ENCODE measurements around the gene GPX7. TPM values are rescaled to one million over a fixed set of nuclear protein-coding genes. Genes with fewer than 3 reads are reported as not detected.

GPX7 gene
- total RNA-seq, 5 donors from 2014 or later (not counting 1 experiment from before 2014, with no cell fraction given) = 13.4 to 28.1 (median 22.9) TPM

DNA sequence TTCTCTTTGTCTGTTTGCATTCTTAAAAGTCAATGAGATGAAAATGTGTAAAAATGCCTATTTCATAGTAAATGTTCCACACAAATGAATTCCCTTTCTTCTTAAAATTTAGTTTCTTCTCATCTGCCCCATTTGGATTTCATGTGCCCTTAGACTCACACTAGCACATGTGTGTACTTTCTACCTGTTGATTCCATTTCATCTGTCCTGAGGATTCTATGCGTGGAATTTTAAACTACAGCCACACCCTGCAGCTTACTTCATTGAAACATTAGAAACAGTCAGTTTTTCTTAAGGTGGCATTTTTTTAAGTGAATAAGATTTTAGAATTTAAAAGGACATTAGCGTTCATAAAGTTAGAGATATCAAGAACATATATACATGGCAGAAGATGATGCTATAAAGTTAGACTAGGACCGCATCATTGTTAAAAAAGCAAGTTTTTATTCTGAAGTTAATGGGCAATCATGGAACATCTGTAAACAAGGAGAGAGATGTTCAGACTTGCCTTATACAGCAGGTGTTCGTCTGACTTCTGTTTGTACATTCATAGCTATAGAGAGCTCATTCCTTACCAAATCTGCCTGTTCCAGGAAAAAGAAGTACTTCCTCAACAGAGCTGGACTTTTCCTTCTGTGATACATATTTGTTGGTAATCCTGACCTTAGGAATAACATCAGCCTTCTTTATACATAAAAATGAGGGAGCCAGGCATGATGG is 45.4 kb upstream of the GPX7 start:
- DNase-seq (no peak), ATAC-seq (replicated peaks in 1 of 4) (no peak)
- no CpG with 5 or more reads among the region's 4 CpGs for WGBS (ENCODE audit: insufficient coverage)
- Histone ChIP-seq H3K36me3 (ENCODE audit: control insufficient read depth in 2 of 2, extremely low read depth in 1 of 2, insufficient read depth in 1 of 2, low read length in 1 of 2) (no peaks in the 10 kb centered on the region), H3K4me1 (ENCODE audit: control insufficient read depth in 1 of 2, extremely low read depth in 1 of 2, insufficient read depth in 2 of 2, low read length in 2 of 2) (peaks cover 8 to 11% of the 10 kb centered on the region in 2 experiments), H3K9me3 (no peaks in the 10 kb centered on the region), H3K4me3 (ENCODE audit: control insufficient read depth in 1 of 2, extremely low read depth in 1 of 2, low read length in 1 of 2) (no peak overlapping the region), H3K27ac (ENCODE audit: low read length) (no peak overlapping the region), H3K27me3 (replicated peaks in 1 of 2; ENCODE audit: control insufficient read depth in 2 of 2, extremely low read depth in 1 of 2, insufficient read depth in 2 of 2, low read length in 1 of 2) (no peaks in the 10 kb centered on the region)
- Mint-ChIP-seq H3K9me3 (no peaks in the 10 kb centered on the region), H3K27ac (peak overlapping the region in 1 of 2 donors; percentile 27), H3K4me1 (peaks cover 14 to 23% (median 17%) of the 10 kb centered on the region in 3 donors), H3K4me3 (no peak overlapping the region), H3K27me3 (no peaks in the 10 kb centered on the region), H3K36me3 (no peaks in the 10 kb centered on the region)
- CTCF ChIA-PET = no interaction called here
- POLR2A ChIA-PET = interaction anchor here in 1 of 2 donors (0.5 to 0.7 kb wide), 2 partner anchors 41 to 84 kb away, joined by 3 read pairs; no protein-coding TSS in a partner anchor

- Mint-ChIP-seq H3K9me3 (no peaks in the 10 kb centered on the region), H3K27me3 (no peaks in the 10 kb centered on the region), H3K36me3 (no peaks in the 10 kb centered on the region), H3K27ac (no peak overlapping the region), H3K4me3 (no peak overlapping the region), H3K4me1 (peaks cover 12 to 22% (median 15%) of the 10 kb centered on the region in 3 donors)
- peaks cover 3 to 10% of the 10 kb centered on the region in 2 experiments for H3K4me1 ChIP-seq (ENCODE audit: control insufficient read depth in 1 of 2, extremely low read depth in 1 of 2, insufficient read depth in 2 of 2, low read length in 2 of 2)
- H3K4me3 ChIP-seq (ENCODE audit: control insufficient read depth in 1 of 2, extremely low read depth in 1 of 2, low read length in 1 of 2) = no peak overlapping the region
- no peaks in the 10 kb centered on the region for H3K27me3 ChIP-seq (replicated peaks in 1 of 2; ENCODE audit: control insufficient read depth in 2 of 2, extremely low read depth in 1 of 2, insufficient read depth in 2 of 2, low read length in 1 of 2)
- H3K9me3 ChIP-seq = no peaks in the 10 kb centered on the region
- POLR2A ChIA-PET = no interaction called here
- ATAC-seq (replicated peaks in 1 of 4) (no peak), DNase-seq (no peak)
- H3K36me3 ChIP-seq (ENCODE audit: control insufficient read depth in 2 of 2, extremely low read depth in 1 of 2, insufficient read depth in 1 of 2, low read length in 1 of 2) = no peaks in the 10 kb centered on the region
- no peak overlapping the region for H3K27ac ChIP-seq (ENCODE audit: low read length)
- CTCF ChIA-PET = no interaction called here
- 100% methylated on average over 1 of the region's 2 CpGs for WGBS (ENCODE audit: insufficient coverage)
Measured at GRCh38 chr1:52558941-52559340, 43.2 kb upstream of the GPX7 start.

DNA sequence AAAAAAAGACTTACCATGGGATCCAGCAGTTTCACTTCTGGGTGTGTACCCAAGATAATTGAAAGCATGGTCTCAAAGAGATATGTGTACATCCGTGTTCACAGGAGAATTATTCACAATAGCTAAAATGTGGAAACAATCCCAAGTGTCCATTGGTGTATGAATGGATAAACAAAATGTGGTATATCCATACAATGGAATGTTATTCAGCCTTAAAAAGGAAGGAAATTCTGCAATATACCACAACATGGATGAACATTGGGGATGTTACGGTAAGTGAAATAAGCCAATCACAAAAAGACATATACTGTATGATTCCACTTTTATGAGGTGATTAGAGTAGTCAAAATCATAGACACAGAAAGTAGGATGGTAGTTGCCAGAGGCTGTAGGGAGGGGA is 42.3 kb upstream of the GPX7 start:
- no peak overlapping the region for H3K4me3 ChIP-seq (ENCODE audit: control insufficient read depth in 1 of 2, extremely low read depth in 1 of 2, low read length in 1 of 2)
- ATAC-seq (replicated peaks in 1 of 4) (no peak), DNase-seq (no peak)
- H3K9me3 Mint-ChIP-seq = no peaks in the 10 kb centered on the region
- H3K27me3 Mint-ChIP-seq = no peaks in the 10 kb centered on the region
- H3K27ac Mint-ChIP-seq = no peak overlapping the region
- peaks cover 3 to 13% (median 6%) of the 10 kb centered on the region in 3 donors for H3K4me1 Mint-ChIP-seq
- H3K36me3 Mint-ChIP-seq = no peaks in the 10 kb centered on the region
- no peaks in the 10 kb centered on the region for H3K27me3 ChIP-seq (replicated peaks in 1 of 2; ENCODE audit: control insufficient read depth in 2 of 2, extremely low read depth in 1 of 2, insufficient read depth in 2 of 2, low read length in 1 of 2)
- WGBS (ENCODE audit: insufficient coverage) = no CpG with 5 or more reads among the region's 2 CpGs
- no peak overlapping the region for H3K27ac ChIP-seq (ENCODE audit: low read length)
- H3K4me3 Mint-ChIP-seq = no peak overlapping the region
- H3K36me3 ChIP-seq (ENCODE audit: control insufficient read depth in 2 of 2, extremely low read depth in 1 of 2, insufficient read depth in 1 of 2, low read length in 1 of 2) = no peaks in the 10 kb centered on the region
- no peaks in the 10 kb centered on the region for H3K9me3 ChIP-seq
- POLR2A ChIA-PET = interaction anchor here in 1 of 2 donors (0.7 kb wide), 1 partner anchor 163 kb away, joined by 3 read pairs; no protein-coding TSS in a partner anchor
- CTCF ChIA-PET = no interaction called here
- H3K4me1 ChIP-seq (ENCODE audit: control insufficient read depth in 1 of 2, extremely low read depth in 1 of 2, insufficient read depth in 2 of 2, low read length in 2 of 2) = peaks cover 0 to 1% of the 10 kb centered on the region in 2 experiments

DNA sequence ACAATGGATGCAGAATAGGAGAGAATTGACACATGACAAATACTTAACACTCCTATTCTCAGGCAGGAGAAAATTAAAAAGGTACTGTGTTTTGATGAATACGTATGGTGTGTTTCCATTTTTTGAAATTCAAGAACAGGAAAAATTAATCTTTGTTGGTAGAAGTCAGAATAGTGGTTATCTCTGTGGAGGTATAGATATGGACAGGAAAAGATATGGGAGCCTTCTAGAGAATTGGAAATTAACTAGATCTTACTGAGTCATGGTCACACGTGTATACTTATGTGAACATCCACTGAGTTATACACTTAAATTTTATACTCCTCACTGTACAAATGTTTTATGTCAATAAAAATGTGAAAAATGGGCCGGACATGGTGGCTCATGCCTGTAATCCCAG is 39.4 kb upstream of the GPX7 start:
- no CpG with 5 or more reads among the region's 3 CpGs for WGBS (ENCODE audit: insufficient coverage)
- Histone ChIP-seq H3K27ac (ENCODE audit: low read length) (no peak overlapping the region), H3K36me3 (ENCODE audit: control insufficient read depth in 2 of 2, extremely low read depth in 1 of 2, insufficient read depth in 1 of 2, low read length in 1 of 2) (no peaks in the 10 kb centered on the region), H3K4me3 (ENCODE audit: control insufficient read depth in 1 of 2, extremely low read depth in 1 of 2, low read length in 1 of 2) (no peak overlapping the region), H3K4me1 (ENCODE audit: control insufficient read depth in 1 of 2, extremely low read depth in 1 of 2, insufficient read depth in 2 of 2, low read length in 2 of 2) (no peaks in the 10 kb centered on the region), H3K9me3 (no peaks in the 10 kb centered on the region), H3K27me3 (replicated peaks in 1 of 2; ENCODE audit: control insufficient read depth in 2 of 2, extremely low read depth in 1 of 2, insufficient read depth in 2 of 2, low read length in 1 of 2) (no peaks in the 10 kb centered on the region)
- H3K4me3 Mint-ChIP-seq = no peak overlapping the region
- H3K36me3 Mint-ChIP-seq = no peaks in the 10 kb centered on the region
- no peak for DNase-seq
- no peak overlapping the region for H3K27ac Mint-ChIP-seq
- ChIA-PET CTCF (no interaction called here), POLR2A (no interaction called here)
- no peaks in the 10 kb centered on the region for H3K27me3 Mint-ChIP-seq
- H3K4me1 Mint-ChIP-seq = peaks cover 0 to 7% (median under 1%) of the 10 kb centered on the region in 3 donors
- no peak for ATAC-seq (replicated peaks in 1 of 4)
- no peaks in the 10 kb centered on the region for H3K9me3 Mint-ChIP-seq

DNA sequence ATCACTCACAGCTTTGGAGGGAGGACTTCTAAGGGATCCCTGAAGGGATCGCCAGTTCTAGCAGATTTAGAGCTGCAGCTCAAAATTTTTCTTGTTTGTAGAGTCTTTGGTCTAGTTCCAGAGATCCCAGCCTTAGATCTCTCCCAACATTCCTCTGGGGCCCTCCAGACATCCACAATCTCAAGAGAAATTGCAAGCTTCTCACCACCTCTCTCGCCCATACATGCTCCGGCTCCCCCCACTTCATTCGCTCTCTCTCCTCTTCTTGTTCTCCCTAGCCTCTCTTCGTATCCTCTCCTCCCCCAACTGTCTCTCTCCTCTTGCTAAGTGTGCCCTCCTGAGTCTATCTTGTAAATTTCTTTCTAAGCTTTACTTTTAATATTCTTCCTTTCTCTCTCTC is 34.2 kb upstream of the GPX7 start:
- Mint-ChIP-seq H3K9me3 (no peaks in the 10 kb centered on the region), H3K36me3 (no peaks in the 10 kb centered on the region), H3K27me3 (no peaks in the 10 kb centered on the region), H3K4me3 (no peak overlapping the region), H3K27ac (peak overlapping the region in 1 of 2 donors; percentile 56), H3K4me1 (peaks cover 16 to 26% (median 22%) of the 10 kb centered on the region in 3 donors)
- H3K4me1 ChIP-seq (ENCODE audit: control insufficient read depth in 1 of 2, extremely low read depth in 1 of 2, insufficient read depth in 2 of 2, low read length in 2 of 2) = peaks cover 4 to 6% of the 10 kb centered on the region in 2 experiments
- POLR2A ChIA-PET = interaction anchor here in 1 of 2 donors (0.5 to 0.6 kb wide), 2 partner anchors 38 to 101 kb away, joined by 3 to 4 read pairs; no protein-coding TSS in a partner anchor
- CTCF ChIA-PET = interaction anchor here in 1 of 2 donors (0.5 kb wide), 1 partner anchor 277 kb away, joined by 8 read pairs; no protein-coding TSS in a partner anchor
- H3K4me3 ChIP-seq (ENCODE audit: control insufficient read depth in 1 of 2, extremely low read depth in 1 of 2, low read length in 1 of 2) = no peak overlapping the region
- WGBS (ENCODE audit: insufficient coverage) = 59% methylated on average over 4 of the region's 5 CpGs
- H3K9me3 ChIP-seq = no peaks in the 10 kb centered on the region
- H3K36me3 ChIP-seq (ENCODE audit: control insufficient read depth in 2 of 2, extremely low read depth in 1 of 2, insufficient read depth in 1 of 2, low read length in 1 of 2) = no peaks in the 10 kb centered on the region
- no peaks in the 10 kb centered on the region for H3K27me3 ChIP-seq (replicated peaks in 1 of 2; ENCODE audit: control insufficient read depth in 2 of 2, extremely low read depth in 1 of 2, insufficient read depth in 2 of 2, low read length in 1 of 2)
- no peak overlapping the region for H3K27ac ChIP-seq (ENCODE audit: low read length)
- peak in 2 of 35 experiments; percentile 9 to 29 for DNase-seq
- ATAC-seq (replicated peaks in 1 of 4) = peak in 3 of 4 experiments; percentile 58 to 75 (median 63)

DNA sequence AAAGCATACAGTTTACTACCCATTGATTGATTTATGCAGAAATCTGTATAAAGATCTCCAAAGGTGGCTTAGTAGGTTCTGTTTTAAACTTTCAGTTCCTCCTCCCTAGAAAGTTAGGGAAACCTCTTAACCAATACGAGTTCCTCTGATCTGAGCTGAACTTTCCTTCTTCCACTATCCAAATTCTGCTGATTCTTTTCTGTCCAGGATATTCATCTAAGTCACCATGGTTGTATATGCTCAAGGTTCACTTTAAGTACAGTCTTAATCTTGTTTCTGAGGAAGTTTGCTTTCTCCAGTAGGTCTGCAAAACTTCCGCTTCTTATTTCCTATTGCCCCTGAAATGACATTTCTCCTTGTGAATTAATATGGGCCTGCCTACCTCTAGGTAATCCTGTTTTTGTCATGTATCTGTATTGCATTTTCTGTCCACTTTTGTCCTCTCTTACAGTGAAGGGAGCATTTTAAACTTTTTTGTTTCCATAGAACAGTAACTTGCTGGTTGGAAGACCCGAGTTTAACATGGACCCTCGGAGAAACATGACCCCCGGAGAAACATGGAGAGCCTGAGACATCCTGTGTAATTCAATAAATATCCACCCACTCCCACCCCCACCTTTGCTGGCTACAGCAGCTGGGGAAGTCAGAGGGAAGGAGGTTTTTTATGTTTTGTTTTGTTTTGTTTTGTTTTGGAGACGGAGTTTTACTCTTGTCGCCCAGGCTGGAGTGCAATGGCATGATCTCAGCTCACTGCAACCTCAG is 32.5 kb upstream of the GPX7 start:
- no peak overlapping the region for H3K27ac ChIP-seq (ENCODE audit: low read length)
- H3K36me3 ChIP-seq (ENCODE audit: control insufficient read depth in 2 of 2, extremely low read depth in 1 of 2, insufficient read depth in 1 of 2, low read length in 1 of 2) = no peaks in the 10 kb centered on the region
- H3K4me1 ChIP-seq (ENCODE audit: control insufficient read depth in 1 of 2, extremely low read depth in 1 of 2, insufficient read depth in 2 of 2, low read length in 2 of 2) = peaks cover 4 to 6% of the 10 kb centered on the region in 2 experiments
- DNase-seq = no peak
- peak in 1 of 4 experiments; percentile 23 for ATAC-seq (replicated peaks in 1 of 4)
- ChIA-PET CTCF (no interaction called here), POLR2A (interaction anchor here in 1 of 2 donors (0.6 kb wide), 3 partner anchors 25 to 66 kb away, joined by 3 to 10 read pairs (median 5); no protein-coding TSS in a partner anchor)
- no peaks in the 10 kb centered on the region for H3K9me3 Mint-ChIP-seq
- peak overlapping the region in 1 of 3 donors; percentile 27 for H3K4me3 Mint-ChIP-seq
- H3K9me3 ChIP-seq = no peaks in the 10 kb centered on the region
- peak overlapping the region; percentile 25 for H3K27ac Mint-ChIP-seq
- WGBS (ENCODE audit: insufficient coverage) = 65% methylated on average over 4 of the region's 7 CpGs
- peaks cover 16 to 30% (median 24%) of the 10 kb centered on the region in 3 donors for H3K4me1 Mint-ChIP-seq
- no peaks in the 10 kb centered on the region for H3K27me3 Mint-ChIP-seq
- H3K27me3 ChIP-seq (replicated peaks in 1 of 2; ENCODE audit: control insufficient read depth in 2 of 2, extremely low read depth in 1 of 2, insufficient read depth in 2 of 2, low read length in 1 of 2) = no peaks in the 10 kb centered on the region
- H3K36me3 Mint-ChIP-seq = no peaks in the 10 kb centered on the region
- H3K4me3 ChIP-seq (ENCODE audit: control insufficient read depth in 1 of 2, extremely low read depth in 1 of 2, low read length in 1 of 2) = no peak overlapping the region
